ENCODE data around the gene POLR1G. TPM values are rescaled to one million over a fixed set of nuclear protein-coding genes. Genes with fewer than 3 reads are reported as not detected.
A peak's percentile ranks its signal among the peaks of the same experiment; 100 is the strongest.
"Not testable (repeated sequence)": the region's sequence is repeated elsewhere in the genome, so short reads cannot be mapped to it uniquely, and the experiment has no call there.

The POLR1G gene
- total and polyA plus RNA-seq, 8 donors: 0.91 to 5.3 (median 2.9) TPM

GRCh38 chr19:45407091-45407375, 589 bp downstream of the POLR1G start:
- no peak for ATAC-seq
- 0 to 1% methylated on average over 10 of the region's 10 CpGs for WGBS, 2 donors
- Histone ChIP-seq H3K27me3 (no peaks in the 10 kb centered on the region), H3K4me3 (peak overlapping the region; percentile 52 to 92 (median 73)), H3K4me1 (peaks cover 7 to 13% (median 8%) of the 10 kb centered on the region in 3 donors), H3K9me3 (no peaks in the 10 kb centered on the region), H3K27ac (no peak overlapping the region), H3K36me3 (no peaks in the 10 kb centered on the region)
- TF ChIP-seq CTCF (IDR thresholded peaks at IDR 0.05): no peak
- FAIRE-seq: no peak
- intact Hi-C loops (cut with DNase I): no loop called here
- no peak for DNase-seq

GRCh38 chr19:45407585-45407984, 1.1 kb downstream of the POLR1G start:
- H3K27me3 ChIP-seq; intact Hi-C loops (cut with DNase I); H3K27ac ChIP-seq; DNase-seq; H3K36me3 ChIP-seq; H3K9me3 ChIP-seq; ATAC-seq; FAIRE-seq: not testable (repeated sequence)
- H3K4me3 ChIP-seq: peak overlapping the region in 1 of 4 donors; percentile 81
- WGBS, 2 donors: 71 to 83% methylated on average over 5 of the region's 5 CpGs
- peaks cover 7 to 13% (median 8%) of the 10 kb centered on the region in 3 donors for H3K4me1 ChIP-seq

GRCh38 chr19:45408121-45408520, 1.7 kb downstream of the POLR1G start:
- WGBS, 2 donors: 78 to 80% methylated on average over 8 of the region's 8 CpGs
- H3K9me3 ChIP-seq: no peaks in the 10 kb centered on the region
- FAIRE-seq (no peak), DNase-seq (peak in 2 of 6 donors; percentile 19 to 61), ATAC-seq (no peak)
- peaks cover 7 to 11% (median 8%) of the 10 kb centered on the region in 3 donors for H3K4me1 ChIP-seq
- H3K27ac ChIP-seq: no peak overlapping the region
- intact Hi-C loops (cut with DNase I): no loop called here
- H3K36me3 ChIP-seq: no peaks in the 10 kb centered on the region
- no peak overlapping the region for H3K4me3 ChIP-seq
- TF ChIP-seq CTCF (IDR thresholded peaks at IDR 0.05): no peak
- H3K27me3 ChIP-seq: no peaks in the 10 kb centered on the region

- intact Hi-C loops (cut with DNase I): no loop called here
- no peaks in the 10 kb centered on the region for H3K9me3 ChIP-seq
- no peaks in the 10 kb centered on the region for H3K27me3 ChIP-seq
- no peak overlapping the region for H3K4me3 ChIP-seq
- WGBS, 2 donors: 83 to 84% methylated on average over 15 of the region's 15 CpGs
- H3K4me1 ChIP-seq: peaks cover 3 to 8% (median 4%) of the 10 kb centered on the region in 3 donors
- H3K36me3 ChIP-seq: peaks cover 0 to 3% (median 0%) of the 10 kb centered on the region in 3 donors
- no peak overlapping the region for H3K27ac ChIP-seq
- peak in 1 of 6 donors; percentile 12 for DNase-seq
- TF ChIP-seq CTCF (IDR thresholded peaks at IDR 0.05): no peak
- no peak for ATAC-seq
- no peak for FAIRE-seq
These were observed 2.5 kb downstream of the POLR1G start for GRCh38 chr19:45408830-45409556.

GRCh38 chr19:45409557-45409920, 3.1 kb downstream of the POLR1G start:
- intact Hi-C loops (cut with DNase I): no loop called here

GRCh38 chr19:45410330-45410729, 3.9 kb downstream of the POLR1G start:
- WGBS, 2 donors: 86 to 91% methylated on average over 4 of the region's 4 CpGs
- intact Hi-C loops (cut with DNase I); H3K27me3 ChIP-seq; FAIRE-seq; DNase-seq; H3K27ac ChIP-seq; ATAC-seq; H3K4me3 ChIP-seq; H3K9me3 ChIP-seq; H3K36me3 ChIP-seq; H3K4me1 ChIP-seq: not testable (repeated sequence)

More at GRCh38 chr19:45409557-45409920, 3.1 kb downstream of the POLR1G start:
- WGBS, 2 donors: 61 to 76% methylated on average over 4 of the region's 4 CpGs
- no peak for TF ChIP-seq CTCF (IDR thresholded peaks at IDR 0.05)
- peaks cover 0 to 7% (median 0%) of the 10 kb centered on the region in 3 donors for H3K36me3 ChIP-seq
- no peaks in the 10 kb centered on the region for H3K9me3 ChIP-seq
- FAIRE-seq (no peak), ATAC-seq (no peak), DNase-seq (no peak)
- H3K27ac ChIP-seq: no peak overlapping the region
- H3K4me1 ChIP-seq: peaks cover 3 to 8% (median 4%) of the 10 kb centered on the region in 3 donors
- H3K27me3 ChIP-seq: no peaks in the 10 kb centered on the region
- H3K4me3 ChIP-seq: no peak overlapping the region
